Posterior cingulate gyrus (tissue), 11 donors: Measurements from ENCODE around the gene VSTM2L.
A peak's percentile ranks its signal among the peaks of the same experiment; 100 is the strongest.
"Not testable (repeated sequence)": the region's sequence is repeated elsewhere in the genome, so short reads cannot be mapped to it uniquely, and the experiment has no call there.

Experiments
- DNase-seq, 10 donors: peaks; one replicate each; pipeline versions ENCODE4 v3.0.0 to v3.0.0-alpha.2; 2020 to 2021; ENCODE audit warnings: mixed read lengths in 3 of 10
- intact Hi-C: fragments of 100-400 bp; cut with DNase I; formaldehyde crosslinking; loops from one replicate; pipeline ENCODE4 v1.15.1; 2023

Gene VSTM2L

DNA sequence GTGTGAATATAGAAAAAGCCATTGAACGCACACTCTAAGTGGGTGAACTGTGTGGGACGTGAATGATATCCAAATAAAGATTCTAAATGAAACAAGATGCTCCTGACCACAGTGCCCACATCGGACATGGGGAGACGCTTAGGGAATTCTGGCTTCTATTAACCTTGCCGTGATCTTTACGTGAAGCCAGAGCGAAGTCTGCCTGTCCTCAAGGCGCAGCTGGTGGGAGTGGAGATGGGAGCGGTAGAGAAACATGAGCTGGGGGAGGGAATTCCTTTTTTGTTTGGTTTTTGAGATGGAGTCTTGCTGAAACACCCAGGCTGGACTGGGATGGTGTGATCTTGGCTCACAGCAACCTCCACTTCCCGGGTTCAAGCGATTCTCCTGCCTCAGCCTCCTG, 46.0 kb downstream of the VSTM2L start:
- intact Hi-C loops: no loop called here
- DNase-seq: peak in 1 of 10 donors; percentile 14

DNA sequence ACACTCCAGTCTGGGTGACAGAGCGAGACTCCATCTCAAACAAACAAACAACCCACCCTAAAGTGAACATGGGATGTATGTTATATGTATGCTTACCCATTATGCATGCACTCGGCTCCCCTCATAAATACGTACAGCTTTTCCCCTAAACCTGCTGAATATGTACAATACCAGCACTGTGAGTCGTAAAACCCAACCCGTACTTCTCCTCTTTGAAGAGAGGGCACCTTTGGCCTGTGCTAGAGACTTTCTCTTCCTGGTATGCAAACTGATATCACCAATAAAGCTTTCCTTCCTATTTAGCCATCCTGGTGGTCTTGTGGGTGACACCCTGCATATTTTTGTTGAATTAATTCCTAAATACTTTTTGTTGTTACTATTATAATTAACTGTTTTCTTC, 51.3 kb downstream of the VSTM2L start:
- intact Hi-C loops: no loop called here
- DNase-seq: no peak

DNA sequence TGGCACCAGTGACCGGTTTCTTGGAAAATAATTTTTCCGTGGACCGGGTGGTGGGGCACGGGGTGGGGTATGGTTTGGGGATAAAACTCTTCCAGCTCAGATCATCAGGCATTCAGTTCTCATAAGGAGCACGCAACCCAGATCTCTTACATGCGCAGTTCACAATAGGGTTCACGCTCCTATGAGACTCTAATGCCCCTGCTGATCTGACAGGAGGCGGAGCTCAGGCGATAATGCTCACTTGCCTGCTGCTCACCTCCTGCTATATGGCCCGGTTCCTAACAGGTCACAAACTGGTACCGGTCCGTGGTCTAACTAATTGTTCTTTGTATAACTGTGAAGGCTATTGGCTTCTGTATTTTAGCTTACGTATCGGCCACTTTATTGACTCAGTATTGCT, 51.7 kb downstream of the VSTM2L start:
- no peak for DNase-seq
- intact Hi-C loops: no loop called here

DNA sequence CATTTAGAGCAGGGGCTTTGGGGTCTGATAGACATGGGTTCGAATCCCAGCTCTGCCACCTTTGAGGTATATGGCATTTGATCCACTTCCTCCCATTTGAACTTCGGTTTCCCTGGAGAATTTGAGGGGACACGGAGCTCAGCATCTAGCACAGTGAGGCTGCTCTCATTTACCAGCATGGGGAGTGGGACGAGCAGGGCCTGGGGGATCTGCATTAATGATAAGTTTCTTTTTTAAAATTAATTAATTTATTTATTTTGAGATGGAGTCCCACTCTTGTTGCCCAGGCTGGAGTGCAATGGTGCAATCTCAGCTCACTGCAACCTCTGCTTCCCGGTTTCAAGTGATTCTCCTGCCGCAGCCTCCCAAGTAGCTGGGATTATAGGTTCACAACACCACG, 52.6 kb downstream of the VSTM2L start:
- intact Hi-C loops: no loop called here
- DNase-seq: no peak

DNA sequence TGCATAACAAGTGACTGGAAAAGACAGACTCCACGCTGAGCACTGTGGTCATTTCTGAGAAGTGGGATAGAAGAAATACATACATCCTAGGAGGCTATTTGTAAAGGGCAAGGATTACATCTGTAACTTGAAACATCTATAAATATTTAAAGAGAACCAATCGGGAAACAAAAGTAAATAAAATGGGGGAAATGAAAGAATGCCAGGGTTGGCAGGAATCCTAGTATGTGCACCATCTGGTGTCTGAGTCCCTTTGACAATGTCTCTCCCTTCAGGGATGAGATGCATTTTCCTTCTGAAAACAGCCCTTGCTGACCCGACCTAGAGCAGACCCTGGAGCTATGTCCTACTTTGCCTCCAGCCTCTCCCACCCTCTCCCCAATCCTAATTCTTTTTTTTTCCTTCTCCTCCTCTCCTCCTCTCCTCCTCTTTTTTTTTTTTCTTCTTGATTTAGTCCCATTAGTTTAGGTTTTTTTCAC, 53.2 kb downstream of the VSTM2L start:
- DNase-seq: no peak
- intact Hi-C loops: no loop called here

DNA sequence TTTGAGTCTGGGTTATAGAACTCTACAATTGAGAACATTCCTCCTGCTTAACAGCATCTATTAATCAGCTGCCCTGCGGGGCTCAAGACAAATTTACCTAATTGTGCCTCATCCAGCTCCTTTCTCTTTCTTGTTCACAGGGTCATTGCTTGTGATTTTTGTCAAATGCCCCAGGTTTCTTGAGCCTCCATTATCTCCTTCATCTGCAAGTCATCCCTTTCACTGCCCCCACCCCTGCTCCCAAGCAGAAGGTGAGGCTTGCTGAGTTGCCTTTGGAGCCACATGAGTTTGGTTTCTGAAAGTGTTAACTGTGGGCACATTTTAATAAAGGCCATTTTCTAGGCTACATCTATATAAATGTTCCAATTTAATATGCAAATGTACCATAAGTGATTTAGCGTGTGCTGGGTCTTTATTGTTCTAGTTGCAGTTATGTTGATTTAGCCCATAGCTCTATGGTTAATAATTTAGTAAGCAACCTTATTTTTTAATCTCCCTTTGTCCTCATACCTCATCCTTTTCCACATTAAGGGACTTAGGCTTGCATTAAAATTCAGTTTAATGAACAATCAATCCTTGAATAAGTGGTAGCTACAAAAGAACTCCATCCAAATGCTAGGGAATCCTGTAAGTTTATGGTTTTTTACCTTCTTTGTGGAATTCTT, 56.1 kb downstream of the VSTM2L start:
- intact Hi-C loops: no loop called here
- DNase-seq: no peak

- intact Hi-C loops: no loop called here
Measured at GRCh38 chr20:37961066-37961465, 58.1 kb downstream of the VSTM2L start.

DNA sequence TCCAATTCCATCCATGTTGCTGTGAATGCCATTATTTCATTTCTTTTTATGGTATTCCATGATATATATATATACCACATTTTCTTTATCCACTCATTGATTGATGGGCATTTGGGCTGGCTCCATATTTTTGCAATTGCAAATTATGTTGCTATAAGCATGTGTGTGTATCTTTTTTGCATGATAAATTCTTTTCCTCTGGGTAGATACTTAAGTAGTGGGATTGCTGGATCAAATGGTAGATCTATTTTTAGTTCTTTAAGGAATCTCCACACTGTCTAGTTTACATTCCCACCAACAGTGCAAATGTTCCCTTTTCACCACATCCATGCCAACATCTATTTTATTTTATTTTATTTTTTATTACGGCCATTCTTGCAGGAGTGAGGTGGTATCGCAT, 60.6 kb downstream of the VSTM2L start:
- DNase-seq, intact Hi-C loops: not testable (repeated sequence)

More at GRCh38 chr20:37961066-37961465, 58.1 kb downstream of the VSTM2L start:
- DNase-seq: no peak

GRCh38 chr20:37968841-37969401, 66.0 kb downstream of the VSTM2L start:
- DNase-seq: no peak
- intact Hi-C loops: no loop called here

DNA sequence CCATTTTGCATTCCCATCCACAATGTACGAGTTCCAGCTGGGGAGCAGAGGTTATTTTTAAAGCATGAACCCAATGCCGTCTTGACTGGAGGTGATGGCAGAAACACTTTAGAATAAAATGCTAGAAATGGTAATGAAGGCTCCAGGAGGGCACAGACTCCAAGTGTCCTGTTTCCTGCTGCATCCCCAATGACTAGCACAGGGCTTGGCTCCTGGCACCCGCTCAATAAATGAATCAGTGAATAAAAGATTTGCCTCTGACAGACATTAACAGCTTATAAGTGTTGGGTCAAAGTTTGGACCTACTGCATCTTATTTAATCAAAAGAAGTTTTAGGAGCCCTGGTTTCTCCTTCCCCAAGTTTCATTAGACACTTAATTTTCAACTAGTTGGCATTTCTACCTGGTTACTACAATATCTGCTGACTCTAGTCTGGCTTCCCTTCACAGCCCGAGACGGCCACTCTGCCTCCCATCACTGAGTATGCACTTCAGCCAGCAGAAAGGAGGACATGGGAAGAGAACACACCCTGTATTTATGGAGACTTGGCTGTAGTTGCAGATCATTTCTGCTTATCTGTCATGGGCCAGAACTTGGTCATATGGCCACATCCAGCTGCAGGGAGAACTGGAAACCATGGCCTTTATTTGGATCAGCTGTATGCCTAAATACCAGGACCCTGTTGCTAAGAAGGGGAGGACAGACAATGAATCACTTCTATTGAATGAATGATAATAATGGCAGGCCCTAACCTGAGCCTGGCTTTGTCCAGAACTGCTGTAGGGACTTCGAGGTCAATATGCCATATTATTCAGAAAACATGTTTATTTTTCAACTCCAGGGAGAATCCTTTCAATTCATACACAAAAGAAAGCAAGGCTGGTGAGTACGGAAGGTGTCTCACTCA, 67.3 kb downstream of the VSTM2L start:
- intact Hi-C loops: no loop called here
- DNase-seq: no peak

DNA sequence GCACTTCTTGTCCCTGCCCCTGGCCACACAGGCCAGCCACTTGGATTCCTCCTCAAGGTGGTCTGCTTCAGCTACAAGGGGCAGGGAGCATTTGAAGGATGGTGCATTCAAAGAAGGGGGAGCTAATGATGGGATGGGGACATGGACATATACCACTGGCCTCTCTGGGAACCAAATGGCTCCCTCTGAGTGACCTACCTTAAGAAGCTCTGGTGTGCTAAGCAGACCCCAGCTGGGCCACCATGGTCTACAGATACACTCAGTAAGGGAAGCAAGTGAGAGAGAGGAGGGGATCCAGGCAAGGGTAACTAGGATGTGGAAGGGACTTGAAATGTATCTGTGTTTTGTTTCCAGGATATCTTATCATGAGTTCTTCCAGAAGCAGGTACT, 67.9 kb downstream of the VSTM2L start:
- DNase-seq: no peak
- intact Hi-C loops: no loop called here

- intact Hi-C loops: no loop called here
- no peak for DNase-seq
Measured at GRCh38 chr20:37971561-37972127, 68.7 kb downstream of the VSTM2L start.

GRCh38 chr20:37972256-37973058, 69.5 kb downstream of the VSTM2L start:
- no peak for DNase-seq
- intact Hi-C loops: no loop called here

- DNase-seq: no peak
- intact Hi-C loops: no loop called here
Measured at GRCh38 chr20:37973059-37973910, 70.4 kb downstream of the VSTM2L start.

- no peak for DNase-seq
Measured at GRCh38 chr20:37976887-37977286, 74.0 kb downstream of the VSTM2L start.

DNA sequence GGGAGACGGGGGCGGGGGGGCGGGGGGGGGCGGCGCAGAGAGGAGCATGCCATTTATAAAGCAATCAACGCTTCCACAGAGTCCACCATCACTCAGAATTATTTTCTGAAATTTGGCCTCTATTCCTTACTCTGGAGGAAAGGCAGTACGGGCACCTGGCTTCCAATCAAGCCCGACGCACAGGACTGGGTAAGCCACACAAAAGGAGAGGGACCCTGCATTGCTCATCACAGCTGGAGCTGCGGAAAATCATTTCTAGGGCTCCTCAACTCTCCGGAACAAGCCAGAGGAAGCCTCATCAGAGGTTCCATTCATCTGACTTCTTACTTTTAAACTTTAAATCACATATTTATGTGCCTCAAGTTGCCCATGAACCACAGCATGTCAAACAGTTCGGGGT, 74.4 kb downstream of the VSTM2L start:
- DNase-seq: no peak
- intact Hi-C loops: no loop called here

More at GRCh38 chr20:37976887-37977286, 74.0 kb downstream of the VSTM2L start:
- intact Hi-C loops: no loop called here

GRCh38 chr20:37977786-37978185, 74.9 kb downstream of the VSTM2L start:
- DNase-seq: no peak
- intact Hi-C loops: no loop called here

DNA sequence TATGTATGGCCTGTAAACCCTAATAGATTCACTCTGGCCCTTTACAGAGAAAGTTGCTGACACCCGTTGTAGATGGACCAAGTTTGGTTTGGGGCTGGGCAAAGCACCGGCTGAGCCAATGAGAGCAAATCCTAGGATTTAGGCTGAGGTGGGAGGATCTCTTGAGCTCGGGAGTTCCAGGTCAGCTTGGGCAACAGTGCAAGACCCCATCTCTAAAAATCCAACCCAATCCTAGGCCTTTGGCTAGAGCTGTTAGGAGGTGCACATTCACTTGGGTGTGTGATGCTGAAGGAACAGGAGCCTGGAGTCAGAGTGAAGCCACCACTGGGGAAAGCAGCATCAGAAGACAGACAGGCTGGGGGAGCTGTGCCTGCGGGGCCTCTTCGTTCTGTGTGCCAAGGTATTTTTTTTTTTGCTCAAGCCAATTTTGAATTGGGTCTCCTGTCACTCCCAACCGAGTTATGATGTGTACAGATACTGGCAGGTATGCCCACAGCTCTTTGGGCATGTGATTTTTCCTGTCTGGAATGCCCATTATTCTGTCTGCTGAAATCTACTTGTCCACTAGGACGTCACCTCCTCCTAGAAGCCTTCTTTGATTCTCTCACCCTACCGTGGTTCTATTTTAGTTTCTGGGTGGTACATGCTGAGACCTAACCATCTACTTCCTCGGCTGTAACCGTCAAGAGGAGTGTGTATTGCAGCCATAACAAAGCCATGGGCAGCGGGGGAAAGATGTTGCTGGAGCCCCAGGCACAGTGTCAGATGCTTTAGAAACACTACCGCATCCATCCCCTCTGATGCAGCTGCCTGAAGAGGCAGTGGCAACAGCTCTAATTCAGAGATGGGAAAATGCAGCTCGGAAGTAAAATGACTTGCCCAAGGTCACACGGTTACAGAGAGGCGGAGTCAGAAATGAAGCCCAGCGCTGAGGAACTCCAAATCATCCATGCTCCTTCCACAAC, 76.4 kb downstream of the VSTM2L start:
- intact Hi-C loops: no loop called here
- DNase-seq: no peak
